HG03097 (cell line): ENCODE results near the gene PAFAH1B1.
"Not testable (repeated sequence)": the region's sequence is repeated elsewhere in the genome, so short reads cannot be mapped to it uniquely, and the experiment has no call there.

Experiments
- ATAC-seq: cut with Tn5 transposase; IDR thresholded peaks from one replicate; pipeline ENCODE4 v1.9.1; 2021; ENCODE audit not compliant: unreplicated experiment, low FRiP score

PAFAH1B1 gene

GRCh38 chr17:2688351-2689342 lies 95.2 kb downstream of the PAFAH1B1 start:
- no peak for ATAC-seq

- ATAC-seq: no peak
Measured at GRCh38 chr17:2689411-2690164, 96.1 kb downstream of the PAFAH1B1 start.

GRCh38 chr17:2690165-2691068 lies 97.0 kb downstream of the PAFAH1B1 start:
- ATAC-seq: no peak

GRCh38 chr17:2691069-2691871 lies 97.8 kb downstream of the PAFAH1B1 start:
- ATAC-seq: no peak

GRCh38 chr17:2691965-2692780 lies 98.7 kb downstream of the PAFAH1B1 start:
- ATAC-seq: no peak

- no peak for ATAC-seq
Measured at GRCh38 chr17:2692781-2693135, 99.3 kb downstream of the PAFAH1B1 start.

GRCh38 chr17:2693561-2694380 lies 100.3 kb downstream of the PAFAH1B1 start:
- no peak for ATAC-seq

- no peak for ATAC-seq
Measured at GRCh38 chr17:2694381-2695242, 101.2 kb downstream of the PAFAH1B1 start.

- no peak for ATAC-seq
Measured at GRCh38 chr17:2695243-2695960, 101.9 kb downstream of the PAFAH1B1 start.

- ATAC-seq: no peak
Measured at GRCh38 chr17:2695961-2696760, 102.7 kb downstream of the PAFAH1B1 start.

GRCh38 chr17:2697611-2698162 lies 104.2 kb downstream of the PAFAH1B1 start:
- ATAC-seq: no peak

GRCh38 chr17:2699216-2699805 lies 105.9 kb downstream of the PAFAH1B1 start:
- not testable (repeated sequence) for ATAC-seq

- ATAC-seq: no peak
Measured at GRCh38 chr17:2700030-2700490, 106.6 kb downstream of the PAFAH1B1 start.

- ATAC-seq: no peak
Measured at GRCh38 chr17:2700491-2701141, 107.2 kb downstream of the PAFAH1B1 start.
